Muscle of arm (tissue), 12 donors: ENCODE measurements around the gene ACTRT2. TPM values are rescaled to one million over a fixed set of nuclear protein-coding genes. Genes with fewer than 3 reads are reported as not detected.

Source experiments
- DNase-seq: peaks from one replicate; pipeline ENCODE4 v3.0.0-alpha.2; 2013
- polyA plus RNA-seq, 12 donors: library from polyadenylated mRNA; unstranded; fragments of 120-200 nt; gene quantifications; one replicate each; pipeline ENCODE4 v1.2.1, GENCODE V29; 2013; ENCODE audit not compliant: insufficient read length in 12 of 12

The ACTRT2 gene
- polyA plus RNA-seq, 12 donors: not detected

DNA sequence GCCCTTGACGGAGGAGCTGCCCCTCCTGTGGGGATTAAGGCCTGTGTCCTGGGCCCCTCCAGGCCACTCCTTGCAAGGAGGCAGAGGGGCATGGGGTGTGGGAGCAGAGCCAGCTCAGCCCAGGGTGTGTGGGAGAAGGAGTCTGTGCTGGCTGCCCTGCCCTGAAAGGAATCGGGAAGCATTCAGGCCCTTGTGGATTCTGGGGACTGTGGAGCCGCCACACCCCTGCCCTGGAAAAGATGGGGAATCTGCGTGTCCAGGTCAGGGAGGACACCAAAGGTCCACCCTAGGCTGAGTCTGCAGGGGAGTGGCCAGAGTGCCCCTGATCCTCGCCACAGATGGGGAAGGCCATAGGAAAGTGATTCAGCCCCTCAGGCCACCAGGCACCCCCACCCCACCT, 31.2 kb downstream of the ACTRT2 start:
- DNase-seq: no peak

DNA sequence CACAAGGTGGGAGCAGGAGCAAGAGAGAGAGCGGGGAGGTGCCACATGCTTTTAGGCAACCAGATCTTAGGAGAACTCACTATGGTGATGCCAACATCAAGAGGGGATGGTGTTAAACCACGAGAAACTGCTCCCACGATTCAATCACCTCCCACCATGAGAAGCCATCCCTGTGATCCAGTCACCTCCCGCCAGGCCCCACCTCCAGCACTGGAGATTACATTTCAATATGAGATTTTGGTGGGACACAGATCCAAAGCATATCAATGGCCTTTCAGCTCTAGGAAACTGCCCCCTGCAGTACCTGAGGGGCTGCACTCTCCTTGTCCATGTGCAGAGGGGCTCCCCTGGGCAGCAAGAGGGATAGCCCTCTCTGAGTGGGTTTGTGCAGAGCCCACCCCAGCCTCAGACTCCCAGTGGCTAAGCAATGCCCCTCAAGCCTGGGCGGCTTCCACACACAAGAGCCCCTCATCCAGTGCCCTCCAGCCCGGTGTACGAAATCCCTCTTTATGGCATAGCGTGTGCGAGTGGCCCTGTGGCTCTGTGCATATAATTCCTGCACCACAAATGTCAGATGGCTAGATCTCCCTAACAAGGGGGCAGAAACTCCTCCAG, 32.2 kb downstream of the ACTRT2 start:
- DNase-seq: no peak

DNA sequence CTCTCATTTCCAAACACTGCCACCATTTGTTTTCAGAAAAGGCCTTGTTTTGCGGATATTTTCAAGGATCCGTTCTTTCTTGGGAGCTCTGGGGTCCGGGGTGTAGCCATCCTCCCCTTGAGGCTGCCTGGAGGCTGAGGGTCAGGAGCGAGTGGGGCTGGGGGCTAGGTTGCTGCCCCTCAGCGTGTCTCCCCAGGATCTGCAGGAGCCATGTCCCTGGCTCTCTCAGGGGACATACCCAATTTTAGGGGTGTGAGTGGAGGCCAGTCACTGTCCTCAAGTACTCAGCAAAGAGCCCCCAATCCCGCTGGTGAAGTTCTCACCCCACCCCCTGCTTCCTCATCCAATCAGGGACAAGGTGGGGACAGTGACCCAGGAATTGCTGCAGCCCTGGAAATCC, 32.7 kb downstream of the ACTRT2 start:
- no peak for DNase-seq

DNA sequence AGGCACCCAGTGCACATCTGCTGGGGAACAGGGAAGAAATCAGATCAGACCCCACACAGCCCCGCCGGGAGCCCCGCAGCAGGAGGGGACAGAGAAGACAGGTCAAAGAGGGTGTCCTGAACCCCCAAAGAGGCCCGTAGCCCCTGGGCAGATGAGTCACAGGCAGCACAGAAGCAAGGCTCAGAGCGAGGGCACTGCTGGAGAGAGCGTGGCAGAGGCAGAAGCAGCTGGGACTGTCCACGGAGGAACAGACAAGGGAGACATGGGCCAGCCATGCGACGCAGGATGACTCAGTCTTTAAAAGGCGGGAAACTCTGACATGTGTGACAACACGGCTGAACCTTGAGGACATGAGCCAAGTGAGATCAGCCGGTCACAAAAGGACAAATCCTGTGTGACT, 33.2 kb downstream of the ACTRT2 start:
- no peak for DNase-seq

DNA sequence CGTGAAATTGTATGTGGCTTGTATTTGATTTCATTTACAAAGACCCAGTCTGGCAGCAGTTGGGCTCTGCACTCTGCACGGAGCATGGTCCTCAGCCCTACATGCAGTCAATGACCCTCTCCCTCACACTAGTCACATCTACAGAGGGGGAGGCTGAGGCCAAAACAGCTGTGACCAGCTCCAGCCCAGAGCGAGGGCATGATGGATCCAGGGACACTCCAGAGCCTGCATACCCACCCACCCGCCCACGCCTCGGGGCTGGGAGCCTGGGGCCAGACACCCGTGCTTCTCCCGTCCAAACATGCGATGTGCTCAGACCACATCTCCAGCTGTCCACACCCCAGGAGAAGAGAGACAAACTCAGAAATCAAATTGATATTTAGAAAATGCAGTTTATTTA, 33.8 kb downstream of the ACTRT2 start:
- DNase-seq: no peak

DNA sequence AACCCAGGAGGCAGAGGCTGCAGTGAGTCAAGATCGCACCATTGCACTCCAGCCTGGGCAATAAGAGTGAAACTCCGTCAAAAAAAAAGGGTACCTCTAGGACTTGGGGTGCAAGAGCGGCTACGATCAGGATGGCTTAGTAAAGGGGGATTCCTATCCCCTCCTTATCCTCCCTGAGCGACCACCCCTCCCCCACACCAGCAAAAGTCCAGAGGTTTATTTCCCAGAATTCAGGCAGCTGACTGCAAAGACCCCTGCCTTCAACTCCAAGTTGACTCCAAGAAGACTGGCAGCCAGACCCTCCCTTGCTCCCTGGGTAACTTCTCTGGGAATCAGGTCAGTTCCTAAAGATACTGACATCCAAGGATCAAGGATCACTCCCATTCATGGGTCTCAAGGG, 35.4 kb downstream of the ACTRT2 start:
- DNase-seq: no peak

DNA sequence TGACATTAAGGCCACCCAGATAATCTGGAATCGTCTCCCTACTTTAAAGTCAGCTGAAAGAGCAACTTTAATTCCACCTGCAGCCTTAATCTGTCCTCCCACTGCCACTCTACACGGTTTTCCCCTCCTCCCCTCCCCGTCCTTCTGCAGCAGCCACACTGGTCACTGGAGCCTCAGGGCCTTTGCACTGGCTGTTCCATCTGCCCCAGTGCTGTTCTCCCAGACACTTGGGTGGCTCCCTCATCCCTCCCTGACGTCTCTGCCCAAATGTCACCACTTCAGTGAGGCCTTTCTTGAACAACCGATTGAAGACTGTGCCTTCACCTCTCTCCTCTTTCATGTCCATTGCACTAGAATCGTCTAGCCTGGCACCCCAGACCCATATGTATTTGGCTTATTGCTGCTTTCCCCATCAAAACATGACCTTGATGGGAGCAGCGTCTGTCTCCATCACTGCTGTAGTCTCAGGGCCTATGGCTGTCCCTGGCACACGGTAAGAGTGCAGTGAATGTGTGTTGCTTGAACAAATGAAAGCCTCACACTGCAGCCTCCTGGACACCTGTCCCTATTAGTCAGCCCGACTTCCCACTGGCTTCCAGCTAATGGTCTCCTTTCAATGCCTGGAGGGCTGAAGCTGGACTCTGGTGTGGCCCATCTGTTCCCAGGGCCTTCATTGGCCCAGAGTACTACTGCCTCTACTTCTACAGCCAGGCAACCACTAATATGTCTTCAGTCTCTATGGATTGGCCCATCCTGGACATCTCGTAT, 37.2 kb downstream of the ACTRT2 start:
- no peak for DNase-seq

DNA sequence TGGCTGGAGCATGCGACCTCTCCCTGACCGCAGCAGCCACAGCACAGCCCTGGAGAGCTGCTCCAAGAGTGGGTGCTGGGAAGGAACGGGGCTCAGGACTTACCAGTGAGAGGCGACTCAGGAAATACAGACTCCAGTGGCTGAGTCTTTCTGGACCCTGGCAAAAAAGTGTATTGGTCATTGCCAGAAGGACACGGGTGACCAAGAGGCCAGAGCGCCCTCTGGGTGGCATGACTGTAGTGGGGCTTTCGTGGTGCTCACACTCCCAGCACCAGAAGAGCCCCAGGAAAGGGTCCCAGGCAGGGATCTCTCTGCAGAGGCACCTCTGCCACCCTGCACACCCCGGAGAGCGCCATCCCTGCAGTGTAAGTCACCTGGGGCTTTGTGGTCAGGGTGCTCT, 38.9 kb downstream of the ACTRT2 start:
- no peak for DNase-seq

DNA sequence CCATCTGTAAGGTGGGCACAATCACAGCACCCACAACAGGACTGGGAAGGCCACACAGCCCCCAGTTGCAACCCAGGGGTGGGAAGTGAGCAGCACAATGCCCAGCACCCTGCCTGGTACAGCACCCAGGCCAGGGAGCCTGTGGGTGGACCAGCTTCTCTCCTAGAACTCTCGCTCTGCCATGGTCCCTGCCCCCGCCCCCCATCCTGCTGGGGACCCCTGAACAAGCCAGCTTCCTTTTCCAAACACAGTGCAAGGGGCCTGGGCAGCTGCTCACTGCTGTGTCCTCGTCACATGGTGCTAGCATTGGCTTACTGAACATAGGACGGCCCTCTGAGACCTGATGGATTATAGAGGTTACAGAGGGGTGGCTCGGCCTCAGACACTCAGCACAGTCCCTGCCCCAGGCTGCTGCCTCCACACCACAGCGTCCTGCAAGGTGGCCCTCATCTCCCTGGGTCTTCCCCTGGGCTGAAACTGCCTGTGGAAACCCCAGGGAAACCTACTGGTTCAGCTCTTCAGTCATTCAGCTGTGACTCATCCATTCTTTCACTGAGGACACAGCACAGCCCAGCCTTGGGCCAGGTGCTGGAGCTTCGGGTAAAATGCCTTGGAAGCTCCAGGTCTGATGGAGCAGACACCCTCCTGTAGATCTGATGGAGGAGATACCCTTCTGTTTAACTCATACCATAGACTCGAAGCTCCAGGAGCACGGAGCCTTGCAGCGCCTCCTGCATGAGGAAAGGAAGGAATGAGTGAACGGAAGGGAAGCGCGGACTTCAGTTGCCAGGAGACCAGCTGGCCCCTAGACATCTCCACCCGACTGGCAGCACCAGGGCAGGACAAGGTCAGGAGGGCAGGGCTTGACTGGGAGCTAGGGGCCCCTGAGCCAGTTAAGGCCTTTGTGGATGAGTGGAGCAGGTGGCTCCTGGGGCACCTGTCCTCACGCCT, 39.6 kb downstream of the ACTRT2 start:
- DNase-seq: no peak

DNA sequence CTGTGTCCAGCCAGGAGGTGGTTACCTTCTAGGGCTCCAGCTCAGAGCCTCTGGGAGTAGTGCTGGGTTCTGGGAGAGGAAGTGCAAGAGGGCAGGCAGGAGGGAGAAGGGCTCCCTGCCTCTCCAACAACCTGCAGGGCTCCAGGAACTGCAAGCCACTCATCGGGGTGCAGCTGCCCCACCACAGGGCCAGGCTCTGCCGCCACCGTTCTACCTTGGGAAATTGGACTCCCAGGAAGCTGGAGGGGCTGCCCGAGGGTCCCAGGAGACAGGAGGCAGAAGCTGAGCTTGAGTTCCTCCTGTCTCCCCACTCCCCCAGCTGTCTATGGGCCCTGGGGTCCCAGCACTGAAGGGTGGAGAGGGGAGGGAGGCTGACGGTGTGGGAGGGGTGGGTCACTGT, 40.3 kb downstream of the ACTRT2 start:
- DNase-seq: no peak

DNA sequence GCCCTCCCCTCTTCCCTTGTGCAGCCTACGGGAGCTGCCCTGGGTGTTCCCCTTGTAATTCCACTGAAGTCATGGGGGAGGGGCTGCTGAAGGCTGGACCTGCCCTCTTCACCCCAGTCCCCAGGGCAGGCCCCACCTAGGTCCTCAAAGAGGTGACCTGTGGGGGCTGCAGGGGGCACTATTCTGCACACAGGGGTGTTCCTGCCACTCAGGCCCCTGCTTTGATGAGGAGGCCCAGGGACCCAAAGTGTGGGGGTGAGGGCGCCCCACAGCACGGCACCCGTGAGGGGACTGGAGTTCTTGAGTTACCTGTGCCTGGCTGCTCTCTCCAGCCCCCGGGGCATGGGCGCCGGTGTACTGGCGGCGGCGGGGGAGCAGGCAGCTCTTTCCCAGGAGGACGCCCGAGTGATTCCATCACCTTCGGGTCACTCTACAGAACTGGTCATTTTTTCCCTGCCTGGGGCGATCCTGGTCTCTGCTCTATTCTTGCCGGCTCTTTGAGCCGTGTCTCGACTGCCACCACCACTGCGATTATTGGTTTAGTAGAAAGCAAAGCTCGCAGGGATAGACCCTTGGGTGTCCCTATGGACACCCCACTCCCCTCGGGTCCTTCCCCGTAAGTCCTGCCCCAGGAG, 40.8 kb downstream of the ACTRT2 start:
- no peak for DNase-seq

DNA sequence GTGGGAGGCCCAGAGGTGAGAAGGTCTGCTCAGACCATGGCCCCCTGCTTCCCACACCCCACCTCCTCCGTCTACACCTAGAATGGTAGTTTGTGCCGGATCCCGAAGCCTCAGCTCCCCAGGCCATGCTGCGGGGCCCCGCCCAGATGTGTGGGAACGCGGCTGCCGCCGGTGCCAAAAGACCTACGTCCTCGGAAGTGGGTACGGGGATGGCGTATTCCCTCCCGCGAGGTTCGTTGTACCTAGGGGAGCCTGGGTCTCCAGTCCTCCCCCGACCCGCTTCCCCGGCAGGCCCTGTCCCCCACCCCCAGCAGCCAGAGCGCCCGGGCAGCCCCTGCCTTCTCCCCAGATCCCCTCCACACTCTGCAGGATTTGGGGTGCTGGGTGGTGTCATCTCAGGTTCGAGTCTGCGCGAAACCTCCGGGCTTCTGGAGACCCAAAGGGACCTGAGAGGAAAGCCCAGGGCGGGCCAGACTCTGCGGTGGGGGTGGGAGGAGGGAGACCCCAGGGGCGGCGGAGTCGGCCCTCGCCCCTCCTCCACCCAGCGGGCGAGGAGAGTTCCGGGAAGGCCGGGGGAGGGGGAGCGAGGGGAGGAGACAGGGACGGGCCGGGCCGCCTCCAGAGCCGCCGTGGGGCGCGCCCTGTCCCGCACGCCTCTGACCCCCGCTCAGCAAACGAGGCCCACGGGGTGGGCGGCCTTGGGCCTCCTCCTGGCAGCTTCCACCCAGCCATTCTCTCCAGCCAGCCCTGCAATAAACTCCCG, 41.5 kb downstream of the ACTRT2 start:
- no peak for DNase-seq

DNA sequence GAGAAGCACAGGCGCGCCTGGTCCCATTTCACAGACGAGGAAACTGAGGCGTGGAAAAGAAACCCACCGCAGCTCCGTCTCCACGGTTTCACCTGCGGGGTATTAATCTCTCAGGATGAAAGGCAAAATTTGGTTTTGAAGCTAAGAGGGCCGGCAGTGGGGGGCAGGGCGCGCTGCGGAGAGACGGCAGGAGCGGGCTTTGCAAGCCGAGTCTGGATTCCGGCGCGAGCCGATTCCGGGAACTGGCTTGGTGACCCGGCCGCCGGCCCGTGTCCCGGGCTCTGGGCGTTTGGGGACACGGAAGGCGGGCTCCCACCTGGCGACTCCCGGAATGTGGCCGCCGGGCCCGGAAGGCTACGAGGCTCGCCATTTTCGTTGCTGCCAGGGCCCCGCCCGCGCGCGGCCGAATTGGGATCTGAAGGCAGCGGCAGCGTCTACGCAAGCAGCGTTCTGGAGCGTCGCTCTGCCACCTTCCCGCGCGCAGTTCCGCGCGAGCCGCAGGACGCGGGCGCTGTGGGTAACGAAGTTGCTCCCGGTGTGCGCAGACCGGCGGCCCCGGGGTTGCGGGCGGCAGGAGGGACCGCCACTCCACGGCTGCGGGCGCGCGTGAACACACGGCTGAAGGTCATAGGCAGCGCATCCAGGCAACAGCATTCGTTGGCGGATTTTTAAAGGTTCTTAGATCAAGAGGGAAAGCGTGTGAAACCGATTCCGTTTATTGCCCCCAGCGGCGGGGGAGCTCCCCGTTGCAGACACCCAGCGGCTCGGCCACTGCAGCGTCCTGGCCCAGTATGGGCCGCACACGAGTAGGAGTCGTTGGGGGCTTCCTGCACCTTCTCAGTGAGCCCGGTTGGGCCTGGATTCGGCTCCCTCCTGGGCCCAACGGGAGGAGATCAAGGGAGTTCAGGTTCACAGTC, 42.4 kb downstream of the ACTRT2 start:
- no peak for DNase-seq

DNA sequence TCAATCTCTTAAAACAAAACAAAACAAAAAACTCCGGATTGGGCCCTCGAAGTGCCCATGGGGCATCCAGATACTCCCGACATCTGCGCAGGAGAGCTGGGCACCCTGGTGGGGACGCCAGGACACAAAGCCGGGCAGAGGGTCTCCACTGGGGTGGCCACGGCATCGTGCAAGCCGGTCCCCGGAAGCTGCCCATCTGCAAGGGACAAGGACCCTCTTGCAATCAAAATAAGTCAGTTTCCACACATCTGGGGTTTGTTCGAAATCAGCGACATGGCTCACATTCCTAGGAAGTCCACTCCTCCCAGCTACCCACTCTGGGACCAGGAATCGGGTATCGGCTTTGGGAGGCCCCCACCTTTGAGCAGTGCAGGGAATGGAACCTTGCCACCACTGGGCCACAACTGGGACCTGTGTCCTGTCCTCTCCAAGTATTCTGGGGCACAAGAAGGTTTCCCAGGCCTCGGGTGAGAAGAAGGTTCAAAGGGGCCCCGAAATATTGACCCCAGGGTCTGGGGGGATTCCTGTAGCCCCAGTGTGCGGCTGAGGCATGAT, 43.1 kb downstream of the ACTRT2 start:
- DNase-seq: no peak

DNA sequence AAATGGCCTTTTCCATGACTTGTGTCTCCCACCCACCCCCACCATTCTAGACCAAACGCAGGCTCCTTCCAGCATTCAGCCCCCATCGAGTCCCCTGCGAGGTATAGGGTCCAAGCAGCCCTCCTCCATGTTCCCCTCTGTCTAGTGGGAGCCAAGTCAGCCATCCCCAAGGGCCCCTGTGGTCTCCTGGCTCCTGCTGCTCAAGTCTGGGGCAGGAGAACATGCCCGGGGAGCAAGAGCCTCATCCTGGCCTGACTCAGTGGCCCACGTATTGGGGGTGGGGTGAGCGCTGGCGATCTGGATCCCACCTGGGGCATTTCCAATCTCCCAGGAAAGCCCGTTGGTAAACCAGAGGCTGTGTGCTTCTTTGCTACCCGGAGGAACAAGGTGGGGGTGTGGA, 43.6 kb downstream of the ACTRT2 start:
- DNase-seq: no peak

DNA sequence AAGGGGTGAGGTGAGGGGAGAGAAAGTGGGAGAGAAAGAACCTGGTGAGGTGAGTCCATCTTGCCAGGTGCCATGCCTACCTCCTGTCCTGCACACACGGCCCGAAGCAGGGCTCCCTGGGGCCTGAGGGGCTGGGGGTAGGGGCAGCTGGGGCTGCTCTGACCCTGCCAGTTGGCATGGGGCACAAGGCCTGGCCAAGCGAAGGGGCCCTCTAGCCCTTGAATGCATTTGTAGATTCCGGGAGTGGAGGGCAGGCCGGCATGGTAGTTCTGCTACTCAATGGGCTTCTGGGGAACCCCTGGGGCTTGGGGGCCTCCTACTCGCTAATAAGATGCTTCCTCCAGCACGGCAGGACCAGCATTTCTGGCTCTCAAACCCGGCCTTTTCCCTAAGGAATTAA, 44.1 kb downstream of the ACTRT2 start:
- DNase-seq: no peak

DNA sequence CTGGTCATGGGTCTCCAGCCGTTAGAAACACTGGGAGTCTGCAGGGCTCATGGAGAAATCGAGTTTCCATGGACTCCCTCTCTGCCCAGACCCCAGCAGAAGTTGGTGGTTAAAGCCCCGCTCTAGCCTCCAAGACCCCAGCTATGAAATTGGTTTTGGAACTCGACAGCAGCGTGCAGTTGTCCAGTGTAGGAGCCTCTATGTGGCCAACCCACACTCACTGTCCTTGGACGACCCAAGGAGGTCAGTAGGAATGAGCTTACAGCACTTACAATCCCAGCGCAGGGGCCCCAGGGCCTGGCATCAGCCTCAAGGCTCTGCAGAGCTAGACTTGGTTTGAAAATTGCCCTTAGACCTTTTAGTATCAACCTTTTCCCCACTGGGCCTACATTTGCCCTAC, 44.5 kb downstream of the ACTRT2 start:
- DNase-seq: no peak

DNA sequence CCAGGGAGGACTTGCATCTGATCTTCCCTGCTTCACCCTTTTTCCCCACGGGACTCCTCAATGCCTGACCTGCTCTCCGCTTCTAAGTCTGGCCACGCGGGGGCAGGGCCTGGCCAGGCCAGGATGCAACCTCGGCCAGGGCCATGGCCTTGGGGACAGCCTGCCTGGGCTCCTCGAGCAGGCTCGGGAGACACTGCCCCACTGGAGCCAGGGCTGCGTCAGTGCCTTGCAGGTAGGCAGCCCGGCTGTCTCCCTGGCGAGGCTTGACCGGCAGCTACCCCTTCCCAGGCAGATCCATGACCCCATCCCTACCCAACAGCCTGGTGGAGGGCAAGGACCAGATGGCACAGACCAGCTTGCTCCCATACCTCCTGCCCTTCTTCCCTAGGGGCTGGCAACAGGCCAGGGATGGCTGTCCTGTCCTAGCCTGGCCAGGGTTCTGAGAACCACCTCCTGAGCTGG, 45.0 kb downstream of the ACTRT2 start:
- no peak for DNase-seq

DNA sequence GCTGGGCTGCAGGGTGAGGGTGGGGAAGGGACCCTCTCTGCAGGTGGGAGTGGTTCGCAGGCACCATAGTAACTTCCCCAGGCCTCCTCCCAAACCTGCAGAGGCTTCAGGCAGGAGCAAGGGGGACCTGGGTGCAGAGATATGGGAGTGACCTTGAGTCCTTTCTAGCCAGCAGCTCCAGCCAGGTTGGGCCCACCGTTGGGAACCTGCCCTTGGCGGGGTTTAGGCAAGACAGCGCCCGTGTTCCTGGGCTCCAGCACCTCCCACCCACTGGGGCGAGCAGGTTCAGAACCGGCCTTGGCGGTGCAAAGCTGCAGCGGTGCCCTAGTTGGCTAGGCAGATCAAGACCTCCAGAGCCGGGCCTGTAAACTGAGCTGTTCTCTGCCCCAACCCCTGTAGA, 45.6 kb downstream of the ACTRT2 start:
- no peak for DNase-seq

DNA sequence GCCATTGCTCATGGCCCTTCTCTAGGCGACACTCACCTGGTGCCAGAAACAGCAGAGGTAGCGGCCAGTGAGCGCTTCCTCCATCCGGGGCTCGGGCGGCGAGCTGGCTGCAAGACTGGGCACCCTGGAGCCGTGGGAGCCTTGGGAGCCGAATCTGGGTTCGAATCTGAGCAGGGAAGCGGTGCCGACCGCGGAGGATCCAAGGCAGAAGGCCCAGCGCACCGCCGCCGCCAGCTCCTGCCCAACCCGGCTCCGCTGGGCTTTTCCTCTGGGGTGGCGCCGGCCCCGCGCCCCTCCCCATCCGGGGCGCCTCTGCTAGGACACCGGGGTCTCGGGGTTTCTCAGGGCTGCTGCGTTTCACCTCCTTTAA, 46.0 kb downstream of the ACTRT2 start:
- no peak for DNase-seq
